Peyer's patch (tissue), 4 donors: ENCODE data around the gene ELMO1.

ENCODE experiments used
- POLR2A ChIP-seq, 2 donors: fragments of 450-650 bp; IDR thresholded peaks; one replicate each; pipeline ENCODE4 v1.5.1; 2017; ENCODE audit warnings: antibody characterized with exemption in 2 of 2, mild to moderate bottlenecking in 2 of 2, moderate library complexity in 2 of 2
- TF ChIP-seq, protein P1 (sequence below), 6 experiments: fragments of 450-650 bp in 4 of 6; fragments of 200-600 bp in 2 of 6; sonication (generic) in 1 of 6; IDR thresholded peaks; one replicate each; pipeline ENCODE4 v1.5.1; 2017 to 2019; ENCODE audit warnings: antibody characterized with exemption in 6 of 6, mild to moderate bottlenecking in 3 of 6, moderate library complexity in 1 of 6

DNA sequence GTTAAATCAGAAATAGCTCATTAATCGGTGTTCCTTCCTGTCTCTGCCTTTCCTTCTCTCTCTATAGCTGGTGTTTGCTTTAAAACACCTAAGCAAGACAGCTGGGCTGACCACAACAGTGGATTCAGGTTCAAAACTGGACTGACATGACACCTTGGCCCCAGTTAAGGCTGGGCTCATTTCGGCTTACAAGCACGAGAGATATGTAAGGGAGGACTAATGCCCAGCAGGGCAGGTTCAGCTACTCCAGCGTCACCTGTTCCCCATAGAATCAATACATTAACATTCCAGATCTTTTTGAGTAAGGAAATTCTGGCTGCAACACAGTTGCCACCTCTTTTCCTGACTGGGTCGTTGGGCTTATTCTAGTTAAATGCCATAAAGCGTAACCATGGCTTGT is 401.4 kb downstream of the ELMO1 start:
- TF ChIP-seq, protein P1, sequence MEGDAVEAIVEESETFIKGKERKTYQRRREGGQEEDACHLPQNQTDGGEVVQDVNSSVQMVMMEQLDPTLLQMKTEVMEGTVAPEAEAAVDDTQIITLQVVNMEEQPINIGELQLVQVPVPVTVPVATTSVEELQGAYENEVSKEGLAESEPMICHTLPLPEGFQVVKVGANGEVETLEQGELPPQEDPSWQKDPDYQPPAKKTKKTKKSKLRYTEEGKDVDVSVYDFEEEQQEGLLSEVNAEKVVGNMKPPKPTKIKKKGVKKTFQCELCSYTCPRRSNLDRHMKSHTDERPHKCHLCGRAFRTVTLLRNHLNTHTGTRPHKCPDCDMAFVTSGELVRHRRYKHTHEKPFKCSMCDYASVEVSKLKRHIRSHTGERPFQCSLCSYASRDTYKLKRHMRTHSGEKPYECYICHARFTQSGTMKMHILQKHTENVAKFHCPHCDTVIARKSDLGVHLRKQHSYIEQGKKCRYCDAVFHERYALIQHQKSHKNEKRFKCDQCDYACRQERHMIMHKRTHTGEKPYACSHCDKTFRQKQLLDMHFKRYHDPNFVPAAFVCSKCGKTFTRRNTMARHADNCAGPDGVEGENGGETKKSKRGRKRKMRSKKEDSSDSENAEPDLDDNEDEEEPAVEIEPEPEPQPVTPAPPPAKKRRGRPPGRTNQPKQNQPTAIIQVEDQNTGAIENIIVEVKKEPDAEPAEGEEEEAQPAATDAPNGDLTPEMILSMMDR (IDR thresholded peaks at IDR 0.05), result no peak
- no peak for TF ChIP-seq POLR2A (IDR thresholded peaks at IDR 0.05)
